ENCODE data around the gene REELD1. TPM values are rescaled to one million over a fixed set of nuclear protein-coding genes. Genes with fewer than 3 reads are reported as not detected.

REELD1 gene
- total and polyA plus RNA-seq, 2 of the 4 experiments (the other 2 are of a cell fraction), result not detected

DNA sequence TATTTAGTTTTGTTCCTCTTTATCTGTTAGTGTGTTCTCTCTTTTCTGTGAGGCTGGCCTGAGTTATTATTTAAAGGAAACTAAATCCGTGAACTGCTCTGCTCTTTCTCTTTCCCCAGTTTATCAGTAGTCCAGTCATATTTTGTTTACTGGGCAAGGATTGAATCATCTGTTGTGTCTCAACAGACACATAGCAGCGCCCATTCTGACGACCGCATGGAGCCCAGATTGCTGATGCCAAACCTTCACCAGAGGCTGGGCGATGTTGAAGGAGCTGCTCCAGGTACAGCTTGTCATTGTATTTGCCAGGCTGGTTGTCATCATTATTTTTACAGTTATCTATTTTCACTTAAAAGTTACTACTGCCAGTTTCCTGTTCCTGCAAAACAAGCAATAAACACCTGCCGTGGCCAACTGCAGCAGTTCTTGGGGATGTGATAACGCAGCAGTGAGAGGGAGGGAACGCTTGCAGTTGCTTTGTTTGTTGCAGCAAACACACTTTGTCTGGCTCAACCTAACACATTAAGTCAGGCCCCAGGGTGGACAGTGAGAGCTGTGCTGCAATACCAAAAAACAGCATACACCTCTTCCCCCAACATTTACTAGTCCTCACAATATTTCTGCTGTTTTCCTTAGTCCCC is 10.1 kb downstream of the REELD1 start:
- Histone ChIP-seq H3K4ac (ENCODE audit: low read depth, low read length) (no peak overlapping the region), H4K8ac (ENCODE audit: low read depth in 2 of 2, low read length in 2 of 2) (no peak overlapping the region), H4K20me1 (ENCODE audit: insufficient read depth, low read length) (no peaks in the 10 kb centered on the region), H4K5ac (ENCODE audit: low read depth, low read length) (no peak overlapping the region), H3K14ac (replicated peaks; ENCODE audit: low read depth, low read length) (no peak overlapping the region), H2BK15ac (ENCODE audit: low read depth, low read length) (no peak overlapping the region), H3K9me3 (ENCODE audit: control insufficient read depth, insufficient read depth, low read length) (no peaks in the 10 kb centered on the region), H2BK120ac (ENCODE audit: low read depth, low read length) (no peak overlapping the region), H3K18ac (ENCODE audit: low read depth, low read length) (no peak overlapping the region), H3K79me1 (ENCODE audit: low read depth in 1 of 2, low read length in 2 of 2) (no peaks in the 10 kb centered on the region), H3K4me2 (ENCODE audit: low read depth, low read length) (no peak overlapping the region), H2AK5ac (ENCODE audit: low read depth, low read length) (no peak overlapping the region), H3K27ac (ENCODE audit: insufficient read depth, low read length) (no peak overlapping the region), H3K36me3 (ENCODE audit: control insufficient read depth, insufficient read depth, low read length) (no peaks in the 10 kb centered on the region), H3K23ac (ENCODE audit: low read depth, low read length) (no peak overlapping the region), H2BK20ac (ENCODE audit: low read depth, low read length) (no peak overlapping the region), H3K4me1 (ENCODE audit: control insufficient read depth, insufficient read depth, low read length) (no peaks in the 10 kb centered on the region), H3K9me1 (ENCODE audit: insufficient read depth, low read length) (no peaks in the 10 kb centered on the region), H3K9ac (ENCODE audit: low read depth, low read length) (no peak overlapping the region), H3K27me3 (ENCODE audit: control insufficient read depth, insufficient read depth, low read length) (peaks cover 4% of the 10 kb centered on the region), H4K91ac (ENCODE audit: insufficient read depth, low read depth, low read length) (no peak overlapping the region), H2AK9ac (replicated peaks; ENCODE audit: low read depth, low read length, poor library complexity) (no peak overlapping the region), H2BK5ac (ENCODE audit: low read depth, low read length, poor library complexity, severe bottlenecking) (no peak overlapping the region), H2AFZ (replicated peaks; ENCODE audit: low read length, poor library complexity) (no peak overlapping the region), H3K4me3 (ENCODE audit: insufficient read depth, low read depth, low read length) (no peak overlapping the region), H3K56ac (ENCODE audit: extremely low read depth, insufficient read depth, low read length) (no peak overlapping the region)
- 40% methylated on average over 3 of the region's 8 CpGs; no CpG with 5 or more reads in 1 of the 2 experiments for WGBS, 2 experiments (ENCODE audit: extremely low coverage in 2 of 2, insufficient read length in 1 of 2)
- POLR2A ChIA-PET (ENCODE audit: unreplicated experiment), result no interaction called here
- TF ChIP-seq SMC3 (IDR thresholded peaks at IDR 0.05; ENCODE audit: low read depth, low read length), result no peak
- TF ChIP-seq FOS (IDR thresholded peaks at IDR 0.05; ENCODE audit: low read depth, low read length), result 0 out of 2 replicates have a peak, but pooled peaks have one; percentile 17
- 0 out of 2 replicates have a peak, but pooled peaks have one; percentile 16 for TF ChIP-seq CEBPB (IDR thresholded peaks at IDR 0.05; ENCODE audit: low read depth, low read length)
- DNase-seq (peak; percentile 26), ATAC-seq (ENCODE audit: low read depth) (peak; percentile 24; the same call in 1 of the 2 replicates)
- in situ Hi-C loops (cut with MboI; ENCODE audit: low sequenced_read_pairs) (no loop called here), intact Hi-C loops (cut with micrococcal nuclease) (loop anchor here (5.0 kb wide), 1 partner anchor 197 kb away; no protein-coding TSS in a partner anchor), dilution Hi-C loops (cut with HindIII; ENCODE audit: low sequenced_read_pairs, unreplicated experiment) (no loop called here)
- CTCF ChIA-PET, result no interaction called here
- no TSS peak for BruUV-seq (replicated peaks)

Measured in IMR-90 (cell line).